ENCODE measurements around the gene FBF1.

The FBF1 gene

DNA sequence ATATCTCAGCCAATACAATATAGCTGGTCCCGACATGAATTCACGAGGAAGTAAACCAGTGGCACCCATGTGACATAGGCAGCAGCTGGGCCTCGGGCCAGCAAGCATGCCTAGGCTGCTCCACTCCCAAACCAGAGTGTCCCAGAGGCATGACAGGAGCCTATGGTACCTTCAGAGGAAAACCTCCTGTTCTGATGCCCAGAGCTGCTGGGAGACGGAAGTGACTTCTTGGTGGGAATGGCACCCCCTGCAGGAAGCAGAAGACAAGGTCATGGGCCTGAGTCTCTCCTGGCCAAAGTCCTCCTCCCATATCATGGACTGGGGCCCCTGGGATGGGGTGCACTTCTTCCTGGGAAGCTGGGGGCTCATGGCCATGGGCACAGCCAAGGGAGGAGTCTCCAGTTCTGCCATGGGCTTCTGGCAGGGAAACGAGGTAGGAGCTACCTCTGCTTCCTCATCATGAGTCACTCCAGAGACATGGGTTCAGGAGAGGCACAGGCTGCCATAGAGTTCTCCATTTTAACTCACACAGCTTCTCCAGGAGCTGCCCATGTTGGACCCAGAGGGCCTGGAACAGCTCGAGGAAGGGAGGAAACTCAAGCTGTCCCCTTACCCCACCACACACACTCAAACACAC lies 13.4 kb downstream of the FBF1 start:
- Histone ChIP-seq H3K4me3 (ENCODE audit: low read length) (no peak overlapping the region), H3K79me2 (ENCODE audit: low read length) (no peaks in the 10 kb centered on the region), H4K20me1 (ENCODE audit: insufficient read depth, low read length) (no peaks in the 10 kb centered on the region), H2AFZ (ENCODE audit: low read depth, low read length) (no peak overlapping the region), H3K4me1 (ENCODE audit: low read length) (no peaks in the 10 kb centered on the region), H3K36me3 (replicated peaks; ENCODE audit: low read depth, low read length) (no peaks in the 10 kb centered on the region), H3K27ac (ENCODE audit: low read length) (no peak overlapping the region), H3K9me3 (ENCODE audit: insufficient read depth, low read length) (no peaks in the 10 kb centered on the region), H3K4me2 (ENCODE audit: low read length) (no peak overlapping the region), H3K9ac (ENCODE audit: low read length) (no peak overlapping the region), H3K27me3 (ENCODE audit: low read depth, low read length) (no peaks in the 10 kb centered on the region)
- no peak for TF ChIP-seq EZH2phosphoT487 (IDR thresholded peaks at IDR 0.05; ENCODE audit: low read depth)
- TF ChIP-seq, protein P1, sequence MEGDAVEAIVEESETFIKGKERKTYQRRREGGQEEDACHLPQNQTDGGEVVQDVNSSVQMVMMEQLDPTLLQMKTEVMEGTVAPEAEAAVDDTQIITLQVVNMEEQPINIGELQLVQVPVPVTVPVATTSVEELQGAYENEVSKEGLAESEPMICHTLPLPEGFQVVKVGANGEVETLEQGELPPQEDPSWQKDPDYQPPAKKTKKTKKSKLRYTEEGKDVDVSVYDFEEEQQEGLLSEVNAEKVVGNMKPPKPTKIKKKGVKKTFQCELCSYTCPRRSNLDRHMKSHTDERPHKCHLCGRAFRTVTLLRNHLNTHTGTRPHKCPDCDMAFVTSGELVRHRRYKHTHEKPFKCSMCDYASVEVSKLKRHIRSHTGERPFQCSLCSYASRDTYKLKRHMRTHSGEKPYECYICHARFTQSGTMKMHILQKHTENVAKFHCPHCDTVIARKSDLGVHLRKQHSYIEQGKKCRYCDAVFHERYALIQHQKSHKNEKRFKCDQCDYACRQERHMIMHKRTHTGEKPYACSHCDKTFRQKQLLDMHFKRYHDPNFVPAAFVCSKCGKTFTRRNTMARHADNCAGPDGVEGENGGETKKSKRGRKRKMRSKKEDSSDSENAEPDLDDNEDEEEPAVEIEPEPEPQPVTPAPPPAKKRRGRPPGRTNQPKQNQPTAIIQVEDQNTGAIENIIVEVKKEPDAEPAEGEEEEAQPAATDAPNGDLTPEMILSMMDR (IDR thresholded peaks at IDR 0.05; ENCODE audit: low read depth, low read length) = peak; percentile 37

DNA sequence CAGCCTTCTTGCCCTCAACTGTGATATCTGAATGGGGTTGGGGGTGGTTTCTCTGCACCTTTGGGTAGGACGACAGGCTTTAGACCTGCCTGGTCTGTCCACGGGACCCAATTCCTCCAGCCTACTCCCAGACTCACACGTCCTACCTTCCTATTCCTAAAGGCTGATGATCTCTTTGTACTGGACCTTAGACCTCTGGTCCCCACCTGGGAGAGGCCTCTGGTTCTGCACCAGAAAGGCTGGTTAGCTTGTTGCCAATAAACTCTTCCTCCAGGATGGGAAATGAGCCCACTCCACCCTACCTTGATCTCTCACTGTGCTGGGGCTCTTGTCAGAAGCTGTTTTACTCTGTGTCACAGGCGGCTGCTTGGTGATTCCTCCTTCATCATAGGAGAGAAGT lies 14.4 kb downstream of the FBF1 start:
- Histone ChIP-seq H3K27ac (ENCODE audit: low read length) (no peak overlapping the region), H3K4me2 (ENCODE audit: low read length) (no peak overlapping the region), H4K20me1 (ENCODE audit: insufficient read depth, low read length) (no peaks in the 10 kb centered on the region), H3K27me3 (ENCODE audit: low read depth, low read length) (no peaks in the 10 kb centered on the region), H2AFZ (ENCODE audit: low read depth, low read length) (no peak overlapping the region), H3K79me2 (ENCODE audit: low read length) (no peaks in the 10 kb centered on the region), H3K4me3 (ENCODE audit: low read length) (no peak overlapping the region), H3K4me1 (ENCODE audit: low read length) (no peaks in the 10 kb centered on the region), H3K9me3 (ENCODE audit: insufficient read depth, low read length) (no peaks in the 10 kb centered on the region), H3K36me3 (replicated peaks; ENCODE audit: low read depth, low read length) (no peaks in the 10 kb centered on the region), H3K9ac (ENCODE audit: low read length) (no peak overlapping the region)
- TF ChIP-seq, protein P1 (IDR thresholded peaks at IDR 0.05; ENCODE audit: low read depth, low read length) = no peak
- TF ChIP-seq EZH2phosphoT487 (IDR thresholded peaks at IDR 0.05; ENCODE audit: low read depth) = no peak

DNA sequence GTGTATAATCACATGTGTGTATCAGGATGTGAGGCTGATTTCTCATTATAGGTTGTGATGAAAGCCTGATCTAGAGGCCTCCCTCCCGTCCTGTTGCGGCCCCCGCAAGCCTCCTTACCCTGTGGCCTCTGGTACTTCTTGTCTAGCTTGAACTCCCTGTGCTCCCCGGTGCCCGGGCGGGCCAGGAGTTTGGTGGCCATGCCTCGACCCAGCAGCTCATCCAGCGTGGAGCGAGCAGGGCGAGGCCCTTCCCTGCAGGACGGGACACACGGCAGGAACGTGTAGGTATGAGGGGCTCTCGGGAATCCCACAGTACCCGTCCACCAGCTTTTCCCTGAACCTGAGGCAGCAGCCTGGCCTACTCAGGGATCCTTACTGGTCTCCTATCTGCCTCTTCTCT lies 14.9 kb downstream of the FBF1 start:
- Histone ChIP-seq H3K27me3 (ENCODE audit: low read depth, low read length) (no peaks in the 10 kb centered on the region), H3K9ac (ENCODE audit: low read length) (no peak overlapping the region), H3K36me3 (replicated peaks; ENCODE audit: low read depth, low read length) (no peaks in the 10 kb centered on the region), H3K4me2 (ENCODE audit: low read length) (no peak overlapping the region), H3K4me1 (ENCODE audit: low read length) (no peaks in the 10 kb centered on the region), H3K79me2 (ENCODE audit: low read length) (no peaks in the 10 kb centered on the region), H2AFZ (ENCODE audit: low read depth, low read length) (no peak overlapping the region), H3K27ac (ENCODE audit: low read length) (no peak overlapping the region), H3K9me3 (ENCODE audit: insufficient read depth, low read length) (no peaks in the 10 kb centered on the region), H4K20me1 (ENCODE audit: insufficient read depth, low read length) (no peaks in the 10 kb centered on the region), H3K4me3 (ENCODE audit: low read length) (no peak overlapping the region)
- TF ChIP-seq, protein P1 (IDR thresholded peaks at IDR 0.05; ENCODE audit: low read depth, low read length) = no peak
- TF ChIP-seq EZH2phosphoT487 (IDR thresholded peaks at IDR 0.05; ENCODE audit: low read depth) = no peak

DNA sequence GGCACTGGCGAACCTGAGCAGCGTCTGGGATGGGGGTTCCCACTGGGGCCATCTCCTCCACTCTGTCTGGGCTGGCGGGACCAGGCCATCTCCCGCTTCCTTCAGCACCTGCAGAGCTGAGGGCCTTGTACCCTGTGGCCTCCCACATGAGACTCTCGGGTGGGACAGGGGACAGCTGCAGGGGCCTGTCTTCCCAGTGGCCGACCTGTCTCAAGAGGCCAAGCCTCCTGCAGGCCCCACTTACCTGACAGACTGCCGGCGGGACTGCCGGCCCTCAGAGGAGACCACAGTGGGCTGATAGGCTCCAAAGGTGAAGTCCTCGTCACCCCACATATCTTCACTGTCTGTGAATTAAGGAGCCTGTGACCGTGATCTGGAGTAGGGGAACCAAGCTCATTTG lies 15.7 kb downstream of the FBF1 start:
- H3K4me1 ChIP-seq (ENCODE audit: low read length) = no peaks in the 10 kb centered on the region
- no peak overlapping the region for H2AFZ ChIP-seq (ENCODE audit: low read depth, low read length)
- no peak overlapping the region for H3K27ac ChIP-seq (ENCODE audit: low read length)
- no peak overlapping the region for H3K9ac ChIP-seq (ENCODE audit: low read length)
- no peaks in the 10 kb centered on the region for H3K27me3 ChIP-seq (ENCODE audit: low read depth, low read length)
- H3K9me3 ChIP-seq (ENCODE audit: insufficient read depth, low read length) = no peaks in the 10 kb centered on the region
- H3K4me3 ChIP-seq (ENCODE audit: low read length) = no peak overlapping the region
- no peaks in the 10 kb centered on the region for H4K20me1 ChIP-seq (ENCODE audit: insufficient read depth, low read length)
- no peak for TF ChIP-seq EZH2phosphoT487 (IDR thresholded peaks at IDR 0.05; ENCODE audit: low read depth)
- TF ChIP-seq, protein P1 (IDR thresholded peaks at IDR 0.05; ENCODE audit: low read depth, low read length) = no peak
- no peak overlapping the region for H3K4me2 ChIP-seq (ENCODE audit: low read length)
- no peaks in the 10 kb centered on the region for H3K79me2 ChIP-seq (ENCODE audit: low read length)
- H3K36me3 ChIP-seq (replicated peaks; ENCODE audit: low read depth, low read length) = no peaks in the 10 kb centered on the region

Data from OCI-LY3 (cell line).